ENCODE data around the gene RTL10.

DNA sequence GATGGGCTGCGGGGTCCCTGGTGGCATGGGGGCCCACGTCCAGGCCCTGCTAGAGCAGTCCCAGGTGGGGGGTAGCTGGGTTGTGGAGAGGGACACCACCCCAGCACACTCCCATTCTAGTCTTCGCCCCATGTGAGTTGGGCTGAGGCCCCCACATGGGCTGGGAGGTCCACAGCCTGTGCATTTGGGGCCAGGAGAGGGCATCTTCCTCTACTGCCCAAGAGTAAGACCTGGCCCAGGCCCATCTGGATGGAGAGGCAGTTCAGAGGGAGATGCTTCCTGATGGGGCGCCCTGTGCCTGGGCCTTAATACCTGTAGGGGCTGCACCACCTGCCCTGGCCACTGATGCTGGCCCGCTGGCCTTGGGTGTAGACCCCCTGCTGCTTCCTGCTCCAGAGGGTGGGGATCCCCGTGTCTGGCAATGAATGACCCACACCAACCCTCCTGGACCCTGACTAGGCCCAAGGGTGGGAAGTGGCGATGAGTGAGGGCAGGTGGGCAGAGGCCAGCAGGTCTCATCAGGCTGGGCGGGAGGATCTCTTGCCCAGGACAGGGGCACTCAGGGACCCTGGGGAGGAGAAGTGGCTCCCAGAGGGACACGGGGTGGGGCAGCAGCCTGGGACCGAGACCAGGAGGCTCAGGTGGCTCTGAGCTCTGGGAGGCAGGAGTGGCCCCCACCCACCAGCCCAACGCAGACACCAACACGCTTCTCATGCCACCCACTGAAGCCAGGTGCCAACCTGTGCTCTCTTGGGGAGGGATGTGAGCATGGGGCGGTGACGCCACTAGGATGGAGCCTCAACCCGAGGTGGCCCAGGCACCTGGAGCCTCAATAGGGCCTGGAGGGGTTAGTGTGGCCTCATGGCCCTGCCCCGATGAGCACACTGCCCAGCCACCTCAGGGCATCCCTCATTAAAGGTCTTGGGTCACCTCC lies 17.4 kb upstream of the RTL10 start:
- TF ChIP-seq, protein P1, sequence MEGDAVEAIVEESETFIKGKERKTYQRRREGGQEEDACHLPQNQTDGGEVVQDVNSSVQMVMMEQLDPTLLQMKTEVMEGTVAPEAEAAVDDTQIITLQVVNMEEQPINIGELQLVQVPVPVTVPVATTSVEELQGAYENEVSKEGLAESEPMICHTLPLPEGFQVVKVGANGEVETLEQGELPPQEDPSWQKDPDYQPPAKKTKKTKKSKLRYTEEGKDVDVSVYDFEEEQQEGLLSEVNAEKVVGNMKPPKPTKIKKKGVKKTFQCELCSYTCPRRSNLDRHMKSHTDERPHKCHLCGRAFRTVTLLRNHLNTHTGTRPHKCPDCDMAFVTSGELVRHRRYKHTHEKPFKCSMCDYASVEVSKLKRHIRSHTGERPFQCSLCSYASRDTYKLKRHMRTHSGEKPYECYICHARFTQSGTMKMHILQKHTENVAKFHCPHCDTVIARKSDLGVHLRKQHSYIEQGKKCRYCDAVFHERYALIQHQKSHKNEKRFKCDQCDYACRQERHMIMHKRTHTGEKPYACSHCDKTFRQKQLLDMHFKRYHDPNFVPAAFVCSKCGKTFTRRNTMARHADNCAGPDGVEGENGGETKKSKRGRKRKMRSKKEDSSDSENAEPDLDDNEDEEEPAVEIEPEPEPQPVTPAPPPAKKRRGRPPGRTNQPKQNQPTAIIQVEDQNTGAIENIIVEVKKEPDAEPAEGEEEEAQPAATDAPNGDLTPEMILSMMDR (IDR thresholded peaks at IDR 0.05), result no peak
- TF ChIP-seq, protein P2, sequence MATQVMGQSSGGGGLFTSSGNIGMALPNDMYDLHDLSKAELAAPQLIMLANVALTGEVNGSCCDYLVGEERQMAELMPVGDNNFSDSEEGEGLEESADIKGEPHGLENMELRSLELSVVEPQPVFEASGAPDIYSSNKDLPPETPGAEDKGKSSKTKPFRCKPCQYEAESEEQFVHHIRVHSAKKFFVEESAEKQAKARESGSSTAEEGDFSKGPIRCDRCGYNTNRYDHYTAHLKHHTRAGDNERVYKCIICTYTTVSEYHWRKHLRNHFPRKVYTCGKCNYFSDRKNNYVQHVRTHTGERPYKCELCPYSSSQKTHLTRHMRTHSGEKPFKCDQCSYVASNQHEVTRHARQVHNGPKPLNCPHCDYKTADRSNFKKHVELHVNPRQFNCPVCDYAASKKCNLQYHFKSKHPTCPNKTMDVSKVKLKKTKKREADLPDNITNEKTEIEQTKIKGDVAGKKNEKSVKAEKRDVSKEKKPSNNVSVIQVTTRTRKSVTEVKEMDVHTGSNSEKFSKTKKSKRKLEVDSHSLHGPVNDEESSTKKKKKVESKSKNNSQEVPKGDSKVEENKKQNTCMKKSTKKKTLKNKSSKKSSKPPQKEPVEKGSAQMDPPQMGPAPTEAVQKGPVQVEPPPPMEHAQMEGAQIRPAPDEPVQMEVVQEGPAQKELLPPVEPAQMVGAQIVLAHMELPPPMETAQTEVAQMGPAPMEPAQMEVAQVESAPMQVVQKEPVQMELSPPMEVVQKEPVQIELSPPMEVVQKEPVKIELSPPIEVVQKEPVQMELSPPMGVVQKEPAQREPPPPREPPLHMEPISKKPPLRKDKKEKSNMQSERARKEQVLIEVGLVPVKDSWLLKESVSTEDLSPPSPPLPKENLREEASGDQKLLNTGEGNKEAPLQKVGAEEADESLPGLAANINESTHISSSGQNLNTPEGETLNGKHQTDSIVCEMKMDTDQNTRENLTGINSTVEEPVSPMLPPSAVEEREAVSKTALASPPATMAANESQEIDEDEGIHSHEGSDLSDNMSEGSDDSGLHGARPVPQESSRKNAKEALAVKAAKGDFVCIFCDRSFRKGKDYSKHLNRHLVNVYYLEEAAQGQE (IDR thresholded peaks at IDR 0.05; ENCODE audit: low read depth, low read length), result no peak
- TF ChIP-seq, protein P3, sequence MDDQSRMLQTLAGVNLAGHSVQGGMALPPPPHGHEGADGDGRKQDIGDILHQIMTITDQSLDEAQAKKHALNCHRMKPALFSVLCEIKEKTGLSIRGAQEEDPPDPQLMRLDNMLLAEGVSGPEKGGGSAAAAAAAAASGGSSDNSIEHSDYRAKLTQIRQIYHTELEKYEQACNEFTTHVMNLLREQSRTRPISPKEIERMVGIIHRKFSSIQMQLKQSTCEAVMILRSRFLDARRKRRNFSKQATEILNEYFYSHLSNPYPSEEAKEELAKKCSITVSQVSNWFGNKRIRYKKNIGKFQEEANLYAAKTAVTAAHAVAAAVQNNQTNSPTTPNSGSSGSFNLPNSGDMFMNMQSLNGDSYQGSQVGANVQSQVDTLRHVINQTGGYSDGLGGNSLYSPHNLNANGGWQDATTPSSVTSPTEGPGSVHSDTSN (IDR thresholded peaks at IDR 0.05), result no peak
- TF ChIP-seq NRF1 (IDR thresholded peaks at IDR 0.05; ENCODE audit: low read depth, low read length), result no peak
